K562 (cell line): ENCODE results near the gene RERG. TPM values are rescaled to one million over a fixed set of nuclear protein-coding genes. Genes with fewer than 3 reads are reported as not detected.

Experiments
- ATAC-seq: fragments of 200-7000 bp; cut with Tn5 transposase; 3 replicates; pipeline ENCODE4 v1.9.1; 2020; ENCODE audit warnings: moderate library complexity
- BruUV-seq: library from RNA; stranded (reverse); fragments of 400-500 nt; replicated peaks from 2 replicates; lab custom pipeline; 2021; lab: Mats Ljungman, UMichigan
- CTCF ChIA-PET: fragments of 300-600 bp; formaldehyde crosslinking; extraction: SDS; loops from one replicate; lab custom pipeline; 2021; ENCODE audit warnings: low intra/inter-chr PET ratio; lab: Yijun Ruan, JAX
- POLR2A ChIA-PET: fragments of 300-600, 350-650 bp; sonication (Branson Sonifier 250); formaldehyde crosslinking; extraction: SDS; loops from one replicate; lab custom pipeline; 2021; ENCODE audit warnings: antibody characterized with exemption, inconsistent platforms; lab: Yijun Ruan, JAX
- DNase-seq, 4 experiments: peaks; one replicate each; pipeline versions ENCODE4 v3.0.0 to v3.0.0-alpha.2; 2011 to 2018; ENCODE audit warnings: low spot score in 3 of 4, mixed read lengths in 3 of 4; ENCODE audit errors: extremely low read depth in 1 of 4
- FAIRE-seq: peaks from 2 replicates; lab custom pipeline; 2011; peaks lifted over from hg19 to GRCh38; lab: Jason Lieb, UNC
- H2AFZ ChIP-seq: 2 replicates; pipeline ENCODE4 v1.6.0; 2011; ENCODE audit warnings: low read depth, low read length, control low read depth, inconsistent platforms
- H3K27ac ChIP-seq: fragments of 200-600 bp; 3 replicates; pipeline ENCODE4 v1.8.0; 2011; ENCODE audit warnings: low read depth, mild to moderate bottlenecking, control low read depth, inconsistent platforms, low read length, moderate library complexity, mixed read lengths; ENCODE audit errors: extremely low read depth
- H3K27me3 ChIP-seq, 2 experiments: fragments of 300-600 bp in 1 of 2; 2 replicates in 1 of 2; 3 replicates in 1 of 2; pipeline versions ENCODE4 v1.6.0 to v1.8.0; 2011; ENCODE audit warnings: inconsistent platforms in 2 of 2, low read length in 2 of 2, mild to moderate bottlenecking in 1 of 2, mixed read lengths in 1 of 2, moderate library complexity in 1 of 2; ENCODE audit not compliant: control insufficient read depth in 2 of 2, insufficient read depth in 2 of 2
- H3K36me3 ChIP-seq: fragments of 300-600 bp; 3 replicates; pipeline ENCODE4 v1.8.0; 2011; ENCODE audit warnings: mild to moderate bottlenecking, low read length, inconsistent platforms; ENCODE audit not compliant: control insufficient read depth, insufficient read depth
- H3K4me1 ChIP-seq, 2 experiments: fragments of 200-600 bp in 1 of 2; replicated peaks in 1 of 2; 2 replicates in 1 of 2; 3 replicates in 1 of 2; pipeline versions ENCODE4 v1.5.1 to v1.8.0; 2011; ENCODE audit warnings: inconsistent platforms in 2 of 2, low read length in 2 of 2, mild to moderate bottlenecking in 1 of 2, mixed read lengths in 1 of 2, moderate library complexity in 1 of 2; ENCODE audit not compliant: control insufficient read depth in 2 of 2, insufficient read depth in 2 of 2
- H3K4me2 ChIP-seq: 2 replicates; pipeline ENCODE4 v1.6.1; 2011; ENCODE audit warnings: low read length, control low read depth, inconsistent platforms, mixed read lengths; ENCODE audit not compliant: insufficient read depth
- H3K4me3 ChIP-seq: fragments of 200-600 bp; sonication (generic), shearing (Covaris generic); 2 replicates; pipeline ENCODE4 v1.5.1; 2016; ENCODE audit warnings: control low read depth, inconsistent platforms
- H3K79me2 ChIP-seq: fragments of 200-600 bp; 3 replicates; pipeline ENCODE4 v1.8.0; 2011; ENCODE audit warnings: low read length, inconsistent platforms; ENCODE audit not compliant: control insufficient read depth, insufficient read depth
- H3K9ac ChIP-seq, 2 experiments: 2 replicates each; pipeline versions ENCODE4 v1.6.0 to v1.6.1; 2011; ENCODE audit warnings: low read depth in 2 of 2, low read length in 2 of 2, control low read depth in 1 of 2, inconsistent platforms in 1 of 2, mild to moderate bottlenecking in 1 of 2, mixed read lengths in 1 of 2; ENCODE audit not compliant: insufficient read depth in 1 of 2
- H3K9me1 ChIP-seq: one replicate; pipeline ENCODE4 v1.6.0; 2011; ENCODE audit warnings: inconsistent platforms, mild to moderate bottlenecking, low read length, moderate library complexity; ENCODE audit not compliant: control insufficient read depth, insufficient read depth
- H3K9me3 ChIP-seq: replicated peaks from 2 replicates; pipeline ENCODE4 v1.5.1; 2011; ENCODE audit warnings: low read depth, low read length, inconsistent platforms; ENCODE audit not compliant: control insufficient read depth, insufficient read depth
- H4K20me1 ChIP-seq: replicated peaks from 2 replicates; pipeline ENCODE4 v1.6.1; 2011; ENCODE audit warnings: low read length, inconsistent platforms, mixed read lengths; ENCODE audit not compliant: control insufficient read depth, insufficient read depth
- CC2D1A ChIP-seq: fragments of 450-650 bp; IDR thresholded peaks from 2 replicates; pipeline ENCODE4 v1.6.1; 2017; ENCODE audit warnings: mild to moderate bottlenecking
- CEBPG ChIP-seq, 3 experiments: fragments of 200-800 bp in 1 of 3; sonication (Bioruptor generic) in 1 of 3; sonication (generic) in 1 of 3; formaldehyde crosslinking in 1 of 3; IDR thresholded peaks in 2 of 3; conservative IDR thresholded peaks in 1 of 3; 2 replicates each; pipeline versions ENCODE4 v1.6.1 to v1.8.0; 2016 to 2022; ENCODE audit warnings: missing compliant biosample characterization in 2 of 3, missing genetic modification characterization in 2 of 3, mild to moderate bottlenecking in 1 of 3, missing genetic modification reagents in 1 of 3
- CHCHD3 ChIP-seq: fragments of 250-450 bp; sonication (Bioruptor Pico); IDR thresholded peaks from 2 replicates; pipeline ENCODE4 v2.1.2; 2022; ENCODE audit warnings: mild to moderate bottlenecking
- GABPA ChIP-seq: fragments of 200-800 bp; sonication (Bioruptor generic); conservative IDR thresholded peaks from 2 replicates; pipeline ENCODE4 v1.6.1; 2016; ENCODE audit warnings: low read depth, missing genetic modification characterization, missing compliant biosample characterization
- GTF3C2 ChIP-seq: IDR thresholded peaks from 3 replicates; pipeline ENCODE4 v1.6.1; 2011; ENCODE audit warnings: borderline replicate concordance, mild to moderate bottlenecking, moderate library complexity; ENCODE audit not compliant: insufficient read length; ENCODE audit errors: extremely low read depth
- HMG20A ChIP-seq: fragments of 450-650 bp; formaldehyde crosslinking; conservative IDR thresholded peaks from 2 replicates; pipeline ENCODE4 v1.4.0; 2020; ENCODE audit warnings: mild to moderate bottlenecking, mixed read lengths
- KDM2B ChIP-seq: fragments of 250-450 bp; sonication (Bioruptor Pico); IDR thresholded peaks from 2 replicates; pipeline ENCODE4 v1.8.0; 2021; ENCODE audit warnings: mild to moderate bottlenecking, moderate library complexity
- KLF13 ChIP-seq: fragments of 450-650 bp; IDR thresholded peaks from 2 replicates; pipeline ENCODE4 v1.6.1; 2016; ENCODE audit warnings: missing genetic modification characterization, low read depth, mild to moderate bottlenecking, missing compliant biosample characterization, moderate library complexity, borderline replicate concordance
- PRPF4 ChIP-seq: fragments of 200-400 bp; formaldehyde crosslinking; IDR thresholded peaks from one replicate; pipeline ENCODE4 v1.6.1; 2017; ENCODE audit warnings: low read length, low read depth, mild to moderate bottlenecking; ENCODE audit not compliant: insufficient read depth, poor library complexity, severe bottlenecking
- TCFL5 ChIP-seq: fragments of 250-450 bp; sonication (Bioruptor Pico); conservative IDR thresholded peaks from 2 replicates; pipeline ENCODE4 v1.6.1; 2021; ENCODE audit warnings: mild to moderate bottlenecking, moderate library complexity, matching md5 sums
- TFE3 ChIP-seq: fragments of 450-650 bp; formaldehyde crosslinking; IDR thresholded peaks from 2 replicates; pipeline ENCODE4 v1.4.0; 2020; ENCODE audit warnings: mild to moderate bottlenecking, mixed read lengths
- ZKSCAN8 ChIP-seq: fragments of 200-800 bp; sonication (Bioruptor generic); IDR thresholded peaks from 2 replicates; pipeline ENCODE4 v1.6.1; 2016; ENCODE audit warnings: missing genetic modification characterization, missing compliant biosample characterization
- ZNF277 ChIP-seq: fragments of 250-450 bp; sonication (Bioruptor Pico); IDR thresholded peaks from 2 replicates; pipeline ENCODE4 v1.8.0; 2022; ENCODE audit warnings: inconsistent platforms, mild to moderate bottlenecking, moderate library complexity, borderline replicate concordance
- WGBS: fragments of 100-300 bp; shearing (Covaris generic); methylation state at CpG from one replicate; pipeline ENCODE4 v1.1.6; 2016; ENCODE audit warnings: low coverage, mixed read lengths; ENCODE audit not compliant: insufficient coverage; ENCODE audit errors: missing lambda C conversion rate; 5-methylcytosine and 5-hydroxymethylcytosine counted together
- in situ Hi-C: fragments of 300-500 bp; cut with MboI; formaldehyde crosslinking; loops from 4 replicates; pipeline ENCODE4 v1.15.0; 2018; ENCODE audit warnings: inconsistent platforms, mixed read lengths
- intact Hi-C: fragments of 100-400 bp; cut with micrococcal nuclease; formaldehyde crosslinking; loops from 2 replicates; pipeline ENCODE4 v1.14.2; 2022
- polyA plus RNA-seq, 8 experiments: library from polyadenylated mRNA; depleted of rRNA in 4 of 8; stranded (reverse) in 5 of 8; unstranded in 3 of 8; fragments of >200 nt; fragmentation: Nextera tagmentation in 2 of 8; fragmentation: Illumina TruSeq in 1 of 8; extraction: Ambion mirVana in 2 of 8; extraction: Trizol in 1 of 8; gene quantifications; 2 replicates each; pipeline versions ENCODE4 v1.2.1 to v1.2.3, GENCODE V29; 2011 to 2014; ENCODE audit warnings: inconsistent platforms in 1 of 8, missing spikeins in 1 of 8
- total RNA-seq, 7 experiments: library from RNA; depleted of rRNA in 6 of 7; stranded (reverse); fragments of >200 nt in 6 of 7; fragmentation: Illumina TruSeq in 2 of 7; extraction: Trizol in 2 of 7; gene quantifications; 2 replicates each; pipeline versions ENCODE4 v1.2.1 to v1.2.3, GENCODE V29; 2011 to 2021; ENCODE audit warnings: low replicate concordance in 1 of 7

Gene RERG
- total and polyA plus RNA-seq, 9 of the 15 experiments (the other 6 are each of a cell fraction or from before 2014, with no cell fraction given) = 2.2 to 7.3 (median 3.0) TPM

GRCh38 chr12:15163030-15163976, 57.9 kb downstream of the RERG start (continued):
- TF ChIP-seq CHCHD3 (CRISPR knock-in tag) = no peak
- TF ChIP-seq ZKSCAN8 = no peak
- no peak for TF ChIP-seq CEBPG (CRISPR knock-in tag; IDR thresholded peaks at IDR 0.05)
- TF ChIP-seq CEBPG (tag; conservative IDR thresholded peaks at IDR 0.05 in 1 of 2, IDR thresholded peaks at IDR 0.05 in 1 of 2) = peak; percentile 57 to 85; a peak in 3 of 4 replicates
- TF ChIP-seq CC2D1A = no peak
- TF ChIP-seq GABPA (tag) = peak; percentile 41; the same call in 1 of the 2 replicates
- TF ChIP-seq PRPF4 = no peak
- TF ChIP-seq, all 486 proteins: peak for 5

- H4K20me1 ChIP-seq = no peaks in the 10 kb centered on the region
- TF ChIP-seq GTF3C2 (no peak), KLF13 (no peak), HMG20A (CRISPR knock-in tag) (no peak), ZNF277 (CRISPR knock-in tag) (no peak), KDM2B (CRISPR knock-in tag) (no peak), TFE3 (CRISPR knock-in tag) (no peak), TCFL5 (CRISPR knock-in tag) (no peak)
Observed at GRCh38 chr12:15158083-15158482, 63.1 kb downstream of the RERG start.

More at GRCh38 chr12:15158083-15158482, 63.1 kb downstream of the RERG start:
- Histone ChIP-seq H3K27me3 (no peaks in the 10 kb centered on the region), H3K4me2 (no peak overlapping the region), H3K27ac (no peak overlapping the region), H3K9me3 (no peaks in the 10 kb centered on the region), H3K9me1 (no peaks in the 10 kb centered on the region), H2AFZ (no peak overlapping the region), H3K79me2 (no peaks in the 10 kb centered on the region), H3K36me3 (no peaks in the 10 kb centered on the region), H3K4me1 (no peaks in the 10 kb centered on the region), H3K9ac (no peak overlapping the region), H3K4me3 (no peak overlapping the region)
- ATAC-seq = no peak
- intact Hi-C loops = no loop called here
- in situ Hi-C loops = no loop called here
- ChIA-PET POLR2A (no interaction called here), CTCF (no interaction called here)
- no peak for FAIRE-seq
- DNase-seq = no peak
- no TSS peak for BruUV-seq
- WGBS = 20% methylated on average over 1 of the region's 3 CpGs
